ENCODE results near the gene MKNK1.

The MKNK1 gene

GRCh38 chr1:46646844-46647243 lies 42.8 kb upstream of the MKNK1 start:
- TF ChIP-seq CTCF (conservative IDR thresholded peaks at IDR 0.05; ENCODE audit: low read depth, low read length), result no peak
- H3K4me3 ChIP-seq (ENCODE audit: low read depth, low read length), result no peak overlapping the region
- no peak for DNase-seq (ENCODE audit: low read depth)

GRCh38 chr1:46646331-46646730 lies 42.3 kb upstream of the MKNK1 start:
- H3K4me3 ChIP-seq (ENCODE audit: low read depth, low read length), result no peak overlapping the region
- no peak for TF ChIP-seq CTCF (conservative IDR thresholded peaks at IDR 0.05; ENCODE audit: low read depth, low read length)
- DNase-seq (ENCODE audit: low read depth), result no peak

GRCh38 chr1:46645815-46646214 lies 41.7 kb upstream of the MKNK1 start:
- no peak for TF ChIP-seq CTCF (conservative IDR thresholded peaks at IDR 0.05; ENCODE audit: low read depth, low read length)
- H3K4me3 ChIP-seq (ENCODE audit: low read depth, low read length), result no peak overlapping the region
- no peak for DNase-seq (ENCODE audit: low read depth)

GRCh38 chr1:46643368-46643775 lies 39.3 kb upstream of the MKNK1 start:
- H3K4me3 ChIP-seq (ENCODE audit: low read depth, low read length), result no peak overlapping the region
- no peak for TF ChIP-seq CTCF (conservative IDR thresholded peaks at IDR 0.05; ENCODE audit: low read depth, low read length)
- peak; percentile 86 for DNase-seq (ENCODE audit: low read depth)

GRCh38 chr1:46642115-46642680 lies 38.1 kb upstream of the MKNK1 start:
- no peak for TF ChIP-seq CTCF (conservative IDR thresholded peaks at IDR 0.05; ENCODE audit: low read depth, low read length)
- H3K4me3 ChIP-seq (ENCODE audit: low read depth, low read length), result no peak overlapping the region
- no peak for DNase-seq (ENCODE audit: low read depth)

- H3K4me3 ChIP-seq (ENCODE audit: low read depth, low read length), result no peak overlapping the region
- no peak for TF ChIP-seq CTCF (conservative IDR thresholded peaks at IDR 0.05; ENCODE audit: low read depth, low read length)
- DNase-seq (ENCODE audit: low read depth), result no peak
Observed at GRCh38 chr1:46639547-46639946, 35.5 kb upstream of the MKNK1 start.

- DNase-seq (ENCODE audit: low read depth), result no peak
- no peak overlapping the region for H3K4me3 ChIP-seq (ENCODE audit: low read depth, low read length)
- TF ChIP-seq CTCF (conservative IDR thresholded peaks at IDR 0.05; ENCODE audit: low read depth, low read length), result no peak
Observed at GRCh38 chr1:46638921-46639320, 34.9 kb upstream of the MKNK1 start.
